LNCaP clone FGC (cell line): Measurements from ENCODE around the gene CHSY3.

Experiments used
- DNase-seq: peaks from one replicate; pipeline ENCODE4 v3.0.0-alpha.2; 2011; ENCODE audit warnings: low read depth
- H3K4me3 ChIP-seq: 2 replicates; pipeline ENCODE4 v1.5.1; 2011; ENCODE audit warnings: mild to moderate bottlenecking, low read depth, low read length, control low read depth
- CTCF ChIP-seq: IDR thresholded peaks from 2 replicates; pipeline ENCODE4 v1.5.1; 2012; ENCODE audit warnings: mild to moderate bottlenecking; ENCODE audit not compliant: control insufficient read depth, insufficient read depth; ENCODE audit errors: extremely low read depth

CHSY3 gene

GRCh38 chr5:129945028-129945427 lies 40.8 kb downstream of the CHSY3 start:
- no peak overlapping the region for H3K4me3 ChIP-seq
- no peak for TF ChIP-seq CTCF
- no peak for DNase-seq

GRCh38 chr5:129945774-129946270 lies 41.6 kb downstream of the CHSY3 start:
- H3K4me3 ChIP-seq: no peak overlapping the region
- TF ChIP-seq CTCF: no peak
- no peak for DNase-seq

- no peak overlapping the region for H3K4me3 ChIP-seq
- DNase-seq: no peak
- TF ChIP-seq CTCF: no peak
Measured at GRCh38 chr5:129951039-129951438, 46.8 kb downstream of the CHSY3 start.

GRCh38 chr5:129958581-129958980 lies 54.3 kb downstream of the CHSY3 start:
- no peak for TF ChIP-seq CTCF
- DNase-seq: no peak
- no peak overlapping the region for H3K4me3 ChIP-seq

- no peak for TF ChIP-seq CTCF
- no peak for DNase-seq
- no peak overlapping the region for H3K4me3 ChIP-seq
Measured at GRCh38 chr5:129960831-129961230, 56.6 kb downstream of the CHSY3 start.

GRCh38 chr5:129962506-129962905 lies 58.2 kb downstream of the CHSY3 start:
- no peak for DNase-seq
- no peak for TF ChIP-seq CTCF

GRCh38 chr5:129963359-129963758 lies 59.1 kb downstream of the CHSY3 start:
- DNase-seq: no peak
- H3K4me3 ChIP-seq: no peak overlapping the region
- no peak for TF ChIP-seq CTCF

More at GRCh38 chr5:129962506-129962905, 58.2 kb downstream of the CHSY3 start:
- no peak overlapping the region for H3K4me3 ChIP-seq
